Right forelimb (tissue), 1 donor: Measurements from ENCODE around the gene GLYATL2.

Experiments used
- DNase-seq: peaks from one replicate; pipeline ENCODE4 v3.0.0-alpha.2; 2018

GLYATL2 gene

DNA sequence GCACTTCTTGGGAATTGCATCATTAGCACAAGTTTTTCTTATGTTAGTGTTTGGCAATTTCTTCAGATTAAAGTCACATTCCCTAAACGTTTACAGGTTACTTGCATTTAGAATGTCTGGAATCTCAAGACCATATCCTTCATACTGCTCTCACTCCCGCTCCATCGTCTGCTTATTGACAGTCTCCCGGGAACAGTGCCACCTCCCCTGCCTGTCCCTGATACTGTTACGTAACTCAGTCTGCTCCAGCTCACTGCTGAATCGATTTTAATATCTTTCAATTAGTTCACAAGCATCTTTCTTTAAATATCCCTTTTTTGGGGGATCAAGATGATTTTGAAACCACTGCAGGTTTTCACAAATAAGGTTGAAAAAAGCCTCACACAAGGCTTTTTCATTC is 48.2 kb downstream of the GLYATL2 start:
- DNase-seq: no peak

GRCh38 chr11:58788355-58789023 is 56.0 kb downstream of the GLYATL2 start:
- DNase-seq: peak; percentile 46

DNA sequence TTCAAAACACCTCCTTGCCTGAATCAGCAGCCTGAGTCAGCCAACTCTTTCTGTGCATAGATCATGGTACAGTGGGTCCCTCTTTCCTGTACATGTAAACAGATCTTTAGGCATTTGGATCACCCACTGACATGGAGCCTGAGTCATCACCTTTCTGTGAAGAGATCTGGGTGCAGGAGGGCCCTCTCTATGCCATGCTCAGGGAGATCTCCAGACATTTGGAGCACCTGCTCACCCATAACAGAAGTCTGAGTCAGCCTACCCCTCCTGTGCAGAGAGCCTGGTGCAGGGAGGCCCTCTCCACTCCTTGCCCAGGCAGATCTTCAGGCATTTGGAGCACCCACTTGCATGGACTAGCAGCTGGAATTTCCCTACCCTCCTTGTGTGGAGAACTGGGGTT is 56.6 kb downstream of the GLYATL2 start:
- DNase-seq: no peak

DNA sequence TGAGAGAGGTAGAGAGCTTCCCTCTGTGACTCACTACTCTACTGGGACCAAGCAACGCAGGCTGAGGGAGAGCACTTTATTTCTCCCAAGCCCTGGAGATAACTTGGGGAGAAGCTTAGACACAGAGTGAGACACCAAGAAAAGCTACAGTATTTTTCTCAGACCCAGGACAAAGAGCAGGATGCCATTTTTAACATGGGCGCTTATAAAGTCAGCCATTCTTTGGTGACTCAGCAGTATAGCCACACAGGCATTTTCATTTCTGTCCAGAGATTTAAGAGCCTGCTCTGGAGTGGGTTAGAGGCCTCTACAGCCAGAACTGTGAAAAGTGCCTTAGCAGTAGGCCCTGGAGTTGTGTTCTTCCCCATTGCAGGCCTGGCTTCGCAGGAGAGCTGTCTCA is 57.8 kb downstream of the GLYATL2 start:
- no peak for DNase-seq

GRCh38 chr11:58784995-58785394 is 59.5 kb downstream of the GLYATL2 start:
- DNase-seq: no peak
